ENCODE measurements around the gene FAM240A.

FAM240A gene

GRCh38 chr3:46609212-46609721 lies 3.1 kb upstream of the FAM240A start:
- no peak overlapping the region for H3K27ac ChIP-seq

DNA sequence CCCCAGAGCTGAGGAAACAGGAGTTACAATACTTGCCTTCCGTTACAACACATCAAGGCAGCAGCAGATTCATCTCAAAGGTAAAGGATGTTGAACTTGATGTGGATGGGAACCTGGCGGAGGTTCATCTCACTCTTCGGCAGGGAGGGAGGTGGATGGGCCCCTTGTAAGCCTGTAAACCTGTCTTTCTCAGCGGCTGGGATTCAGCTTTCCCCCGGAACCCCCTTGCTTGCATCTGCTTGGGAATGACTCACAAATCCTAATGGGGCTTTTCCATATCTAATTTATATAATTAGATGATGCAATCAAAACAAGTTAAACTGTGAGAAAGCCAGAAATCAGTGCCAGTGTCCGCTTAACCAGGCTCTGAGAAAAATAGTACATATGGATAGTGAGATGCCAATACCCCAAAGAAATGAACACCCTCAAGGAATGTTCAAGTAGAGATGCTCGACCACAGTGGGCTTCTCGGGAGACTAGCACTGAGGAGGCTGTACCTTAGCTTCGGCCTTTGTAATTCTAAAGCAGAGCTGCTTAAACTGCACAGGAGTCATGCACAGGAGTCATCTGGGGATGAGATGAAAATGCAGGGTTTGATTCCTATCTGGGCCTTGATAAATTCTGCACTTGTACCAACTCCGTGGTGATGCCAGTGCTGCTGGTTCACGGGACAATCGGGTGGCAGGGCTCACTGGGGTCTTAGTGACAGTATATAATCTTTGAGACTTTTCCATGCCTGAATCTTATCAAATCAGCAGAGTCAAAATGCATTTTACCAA lies 2.2 kb upstream of the FAM240A start:
- no peak for TF ChIP-seq ZFX (IDR thresholded peaks at IDR 0.05; ENCODE audit: borderline replicate concordance)
- TF ChIP-seq, protein P1, sequence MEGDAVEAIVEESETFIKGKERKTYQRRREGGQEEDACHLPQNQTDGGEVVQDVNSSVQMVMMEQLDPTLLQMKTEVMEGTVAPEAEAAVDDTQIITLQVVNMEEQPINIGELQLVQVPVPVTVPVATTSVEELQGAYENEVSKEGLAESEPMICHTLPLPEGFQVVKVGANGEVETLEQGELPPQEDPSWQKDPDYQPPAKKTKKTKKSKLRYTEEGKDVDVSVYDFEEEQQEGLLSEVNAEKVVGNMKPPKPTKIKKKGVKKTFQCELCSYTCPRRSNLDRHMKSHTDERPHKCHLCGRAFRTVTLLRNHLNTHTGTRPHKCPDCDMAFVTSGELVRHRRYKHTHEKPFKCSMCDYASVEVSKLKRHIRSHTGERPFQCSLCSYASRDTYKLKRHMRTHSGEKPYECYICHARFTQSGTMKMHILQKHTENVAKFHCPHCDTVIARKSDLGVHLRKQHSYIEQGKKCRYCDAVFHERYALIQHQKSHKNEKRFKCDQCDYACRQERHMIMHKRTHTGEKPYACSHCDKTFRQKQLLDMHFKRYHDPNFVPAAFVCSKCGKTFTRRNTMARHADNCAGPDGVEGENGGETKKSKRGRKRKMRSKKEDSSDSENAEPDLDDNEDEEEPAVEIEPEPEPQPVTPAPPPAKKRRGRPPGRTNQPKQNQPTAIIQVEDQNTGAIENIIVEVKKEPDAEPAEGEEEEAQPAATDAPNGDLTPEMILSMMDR (IDR thresholded peaks at IDR 0.05): no peak

More at GRCh38 chr3:46609212-46609721, 3.1 kb upstream of the FAM240A start:
- TF ChIP-seq ZFX (IDR thresholded peaks at IDR 0.05; ENCODE audit: borderline replicate concordance): no peak
- TF ChIP-seq, protein P1 (IDR thresholded peaks at IDR 0.05): no peak

DNA sequence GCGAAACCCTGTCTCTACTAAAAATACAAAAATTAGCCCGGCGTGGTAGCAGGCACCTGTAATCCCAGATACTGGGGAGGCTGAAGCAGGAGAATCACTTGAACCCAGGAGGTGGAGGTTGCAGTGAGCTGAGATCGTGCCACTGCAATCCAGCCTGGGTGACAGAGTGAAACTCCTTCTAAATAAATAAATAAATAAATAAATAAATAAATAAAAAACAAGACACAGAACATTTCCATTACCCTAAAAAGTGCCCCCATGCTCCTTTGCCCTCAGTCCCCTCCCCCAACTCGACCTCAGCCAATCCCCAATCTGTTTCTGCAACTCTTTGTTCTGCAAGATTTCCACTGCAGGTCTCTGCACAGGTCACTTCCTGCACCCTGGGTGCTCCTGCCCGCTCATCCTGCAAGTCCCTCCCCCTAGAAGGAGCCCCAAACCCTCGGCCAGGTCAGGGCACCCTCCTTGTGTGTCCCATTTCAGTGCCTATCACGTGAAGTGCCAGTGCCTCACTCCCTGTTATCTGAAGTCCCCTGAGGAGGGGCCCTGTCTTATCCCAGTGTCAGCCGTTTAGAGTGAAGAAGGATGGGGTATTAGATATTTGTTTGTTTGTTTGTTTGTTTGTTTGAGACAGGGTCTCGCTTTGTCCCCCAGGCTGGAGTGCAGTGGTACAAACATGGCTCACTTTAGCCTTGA lies 1.1 kb downstream of the FAM240A start:
- H3K27ac ChIP-seq: no peak overlapping the region
- TF ChIP-seq ZFX (IDR thresholded peaks at IDR 0.05; ENCODE audit: borderline replicate concordance): no peak
- TF ChIP-seq, protein P1 (IDR thresholded peaks at IDR 0.05): no peak

More for the DNA sequence above, 2.2 kb upstream of the FAM240A start:
- H3K27ac ChIP-seq: no peak overlapping the region

- TF ChIP-seq, protein P1 (IDR thresholded peaks at IDR 0.05): no peak
- no peak for TF ChIP-seq ZFX (IDR thresholded peaks at IDR 0.05; ENCODE audit: borderline replicate concordance)
- H3K27ac ChIP-seq: no peak overlapping the region
Observed at GRCh38 chr3:46614431-46614830, 2.1 kb downstream of the FAM240A start.

- H3K27ac ChIP-seq: no peak overlapping the region
- TF ChIP-seq ZFX (IDR thresholded peaks at IDR 0.05; ENCODE audit: borderline replicate concordance): no peak
- TF ChIP-seq, protein P1 (IDR thresholded peaks at IDR 0.05): no peak
Observed at GRCh38 chr3:46615050-46615775, 2.9 kb downstream of the FAM240A start.

DNA sequence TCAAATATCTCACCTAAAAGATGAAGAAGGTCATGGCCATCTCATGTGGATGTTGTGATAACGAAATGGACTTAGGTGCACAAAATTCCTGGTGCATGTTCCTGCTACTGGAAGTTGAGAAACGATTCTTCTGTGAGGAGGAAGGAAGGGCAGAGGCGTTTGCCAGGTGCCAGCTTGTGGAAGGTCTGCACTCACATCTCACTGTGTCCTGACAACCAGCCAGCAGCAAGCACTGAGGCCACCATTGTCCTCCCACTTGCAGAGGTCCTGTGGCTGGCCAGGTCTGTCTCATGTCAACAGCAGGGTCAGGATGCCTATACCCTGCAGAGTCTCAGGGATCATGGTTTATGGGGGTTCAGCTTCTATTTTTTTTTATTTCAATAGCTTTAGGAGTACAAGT lies 3.7 kb downstream of the FAM240A start:
- TF ChIP-seq ZFX (IDR thresholded peaks at IDR 0.05; ENCODE audit: borderline replicate concordance): no peak
- TF ChIP-seq, protein P1 (IDR thresholded peaks at IDR 0.05): no peak

More for the DNA sequence above, 3.7 kb downstream of the FAM240A start:
- H3K27ac ChIP-seq: no peak overlapping the region
